ENCODE results near the gene CD34.

DNA sequence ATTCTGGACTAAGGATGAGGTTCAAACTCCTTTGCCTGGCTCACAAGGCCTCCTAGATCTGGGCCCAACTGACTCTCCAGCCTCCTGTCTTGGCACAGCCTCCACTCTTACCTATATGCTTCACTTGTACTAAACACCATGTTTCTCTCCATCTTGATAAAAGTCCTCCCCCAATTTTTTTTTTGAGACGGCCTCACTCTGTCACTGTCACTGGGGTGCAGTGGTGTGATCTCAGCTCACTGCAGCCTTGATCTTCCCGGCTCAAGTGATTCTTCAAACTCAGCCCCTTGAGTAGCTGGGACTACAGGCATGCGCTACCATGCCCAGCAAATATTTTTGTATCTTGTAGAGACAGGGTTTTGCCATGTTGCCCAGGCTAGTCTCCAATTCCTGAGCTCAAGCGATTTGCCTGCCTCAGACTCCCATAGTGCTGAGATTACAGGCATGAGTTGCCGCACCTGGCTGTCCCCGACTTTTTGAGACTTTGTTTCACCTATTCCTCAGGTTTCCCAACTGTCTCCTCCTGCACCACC is 39.7 kb downstream of the CD34 start:
- TF ChIP-seq EZH2 (IDR thresholded peaks at IDR 0.05; ENCODE audit: insufficient read depth, poor library complexity, severe bottlenecking) (no peak), EZH2phosphoT487 (IDR thresholded peaks at IDR 0.05; ENCODE audit: insufficient read depth, low read depth) (no peak)
